Right atrium auricular region (tissue), 2 donors: ENCODE measurements around the gene CALB2. TPM values are rescaled to one million over a fixed set of nuclear protein-coding genes. Genes with fewer than 3 reads are reported as not detected.

ENCODE experiments used
- DNase-seq: peaks from one replicate; pipeline ENCODE4 v3.0.0-alpha.2; 2019; ENCODE audit warnings: low spot score
- H3K27ac ChIP-seq, 2 donors: fragments of 200-600 bp; sonication (generic); 1 replicate in 1 of 2; 2 replicates in 1 of 2; pipeline ENCODE4 v1.5.1; 2016 to 2019
- H3K27me3 ChIP-seq, 2 donors: fragments of 200-600 bp; sonication (generic); one replicate each; pipeline versions ENCODE4 v1.5.1 to v1.6.0; 2017 to 2019
- H3K36me3 ChIP-seq: fragments of 200-600 bp; sonication (generic); one replicate; pipeline ENCODE4 v1.5.1; 2016
- H3K4me1 ChIP-seq, 2 donors: fragments of 200-600 bp; sonication (generic); one replicate each; pipeline versions ENCODE4 v1.5.1 to v1.6.0; 2017 to 2019
- H3K4me3 ChIP-seq, 2 donors: fragments of 200-600 bp; sonication (generic); 1 replicate in 1 of 2; 2 replicates in 1 of 2; pipeline ENCODE4 v1.5.1; 2017 to 2019; ENCODE audit warnings: mild to moderate bottlenecking in 1 of 2, moderate library complexity in 1 of 2
- H3K9me3 ChIP-seq, 2 donors: fragments of 200-600 bp; sonication (generic); one replicate each; pipeline ENCODE4 v1.5.1; 2019
- total RNA-seq, 2 donors: library from RNA; depleted of rRNA; stranded (reverse); fragments of >200 nt; gene quantifications; one replicate each; pipeline ENCODE4 v1.1.0, GENCODE V29; 2016
- TF ChIP-seq, protein P1 (sequence below), 2 donors: fragments of 200-600 bp; sonication (generic); IDR thresholded peaks; one replicate each; pipeline ENCODE4 v1.5.1; 2019; ENCODE audit warnings: antibody characterized with exemption in 2 of 2

The CALB2 gene
- total RNA-seq, 2 donors from 2014 or later: 17.7 to 39.1 TPM

DNA sequence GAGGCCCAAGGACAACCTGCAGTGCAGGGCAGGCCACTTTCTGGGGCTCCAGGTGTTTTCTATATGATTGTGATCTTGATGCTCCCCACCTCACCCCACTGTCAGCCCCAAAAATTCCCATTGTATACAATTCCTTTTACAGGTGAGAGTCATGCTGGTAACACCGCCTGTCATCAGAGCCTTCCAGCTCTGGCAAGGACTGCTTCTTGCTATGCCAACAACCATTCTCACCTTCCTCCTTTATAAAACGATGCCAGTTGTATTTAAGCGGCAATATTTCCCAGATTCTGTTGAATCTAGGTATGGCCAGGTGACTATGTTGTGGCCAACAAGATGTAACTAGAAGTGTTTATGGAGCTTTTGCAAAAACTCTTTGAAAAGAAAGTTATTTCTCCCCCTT is 30.4 kb upstream of the CALB2 start:
- TF ChIP-seq, protein P1, sequence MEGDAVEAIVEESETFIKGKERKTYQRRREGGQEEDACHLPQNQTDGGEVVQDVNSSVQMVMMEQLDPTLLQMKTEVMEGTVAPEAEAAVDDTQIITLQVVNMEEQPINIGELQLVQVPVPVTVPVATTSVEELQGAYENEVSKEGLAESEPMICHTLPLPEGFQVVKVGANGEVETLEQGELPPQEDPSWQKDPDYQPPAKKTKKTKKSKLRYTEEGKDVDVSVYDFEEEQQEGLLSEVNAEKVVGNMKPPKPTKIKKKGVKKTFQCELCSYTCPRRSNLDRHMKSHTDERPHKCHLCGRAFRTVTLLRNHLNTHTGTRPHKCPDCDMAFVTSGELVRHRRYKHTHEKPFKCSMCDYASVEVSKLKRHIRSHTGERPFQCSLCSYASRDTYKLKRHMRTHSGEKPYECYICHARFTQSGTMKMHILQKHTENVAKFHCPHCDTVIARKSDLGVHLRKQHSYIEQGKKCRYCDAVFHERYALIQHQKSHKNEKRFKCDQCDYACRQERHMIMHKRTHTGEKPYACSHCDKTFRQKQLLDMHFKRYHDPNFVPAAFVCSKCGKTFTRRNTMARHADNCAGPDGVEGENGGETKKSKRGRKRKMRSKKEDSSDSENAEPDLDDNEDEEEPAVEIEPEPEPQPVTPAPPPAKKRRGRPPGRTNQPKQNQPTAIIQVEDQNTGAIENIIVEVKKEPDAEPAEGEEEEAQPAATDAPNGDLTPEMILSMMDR (IDR thresholded peaks at IDR 0.05): no peak
- no peaks in the 10 kb centered on the region for H3K27me3 ChIP-seq
- peaks cover 4 to 6% of the 10 kb centered on the region in 2 donors for H3K9me3 ChIP-seq
- no peaks in the 10 kb centered on the region for H3K4me1 ChIP-seq
- H3K27ac ChIP-seq: no peak overlapping the region
- DNase-seq: no peak
- H3K4me3 ChIP-seq: no peak overlapping the region
- H3K36me3 ChIP-seq: no peaks in the 10 kb centered on the region

DNA sequence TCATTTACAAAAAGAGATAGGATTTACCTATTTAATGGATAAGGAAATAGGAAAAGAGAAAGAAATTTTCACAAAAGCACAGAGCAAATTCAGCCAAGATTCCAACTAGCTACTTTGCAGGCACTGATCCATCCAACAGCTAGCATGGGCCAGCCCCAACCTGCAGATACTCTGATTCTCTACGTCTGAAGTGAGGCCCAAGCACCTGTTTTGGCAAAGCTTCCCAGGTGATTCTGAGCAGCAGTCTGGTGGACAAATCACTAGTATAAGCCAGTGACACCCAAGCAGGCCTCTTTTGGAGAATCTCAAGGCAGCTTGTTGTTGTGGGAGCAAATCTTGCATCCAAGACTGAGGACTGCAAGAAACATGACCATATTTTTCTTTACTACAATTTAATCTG is 20.9 kb upstream of the CALB2 start:
- H3K4me3 ChIP-seq: no peak overlapping the region
- TF ChIP-seq, protein P1 (IDR thresholded peaks at IDR 0.05): no peak

DNA sequence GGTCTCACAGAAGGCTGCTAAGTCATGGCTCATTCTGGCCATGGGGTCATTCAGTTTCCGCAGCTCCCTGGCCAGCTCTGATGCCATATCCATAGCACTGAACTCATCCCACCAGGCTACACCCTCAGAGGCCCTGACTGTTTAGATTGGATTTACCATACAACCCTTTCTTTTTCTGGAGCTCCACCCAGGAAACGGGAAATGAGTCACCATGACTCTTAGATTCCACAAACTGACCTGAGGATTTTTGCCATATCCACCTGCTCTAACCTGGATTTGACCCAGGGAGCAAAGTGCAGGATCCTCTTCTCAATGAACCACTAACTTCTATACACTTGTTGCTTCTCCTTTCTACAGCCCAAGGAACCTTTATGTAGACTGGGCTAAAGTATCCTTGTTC is 20.3 kb upstream of the CALB2 start:
- Histone ChIP-seq H3K4me1 (no peaks in the 10 kb centered on the region), H3K36me3 (no peaks in the 10 kb centered on the region), H3K27me3 (no peaks in the 10 kb centered on the region), H3K9me3 (no peaks in the 10 kb centered on the region), H3K4me3 (no peak overlapping the region), H3K27ac (no peak overlapping the region)
- TF ChIP-seq, protein P1 (IDR thresholded peaks at IDR 0.05): no peak
- DNase-seq: no peak

More for the DNA sequence above, 20.9 kb upstream of the CALB2 start:
- Histone ChIP-seq H3K27me3 (no peaks in the 10 kb centered on the region), H3K9me3 (no peaks in the 10 kb centered on the region), H3K4me1 (no peaks in the 10 kb centered on the region), H3K36me3 (no peaks in the 10 kb centered on the region), H3K27ac (no peak overlapping the region)
- no peak for DNase-seq

DNA sequence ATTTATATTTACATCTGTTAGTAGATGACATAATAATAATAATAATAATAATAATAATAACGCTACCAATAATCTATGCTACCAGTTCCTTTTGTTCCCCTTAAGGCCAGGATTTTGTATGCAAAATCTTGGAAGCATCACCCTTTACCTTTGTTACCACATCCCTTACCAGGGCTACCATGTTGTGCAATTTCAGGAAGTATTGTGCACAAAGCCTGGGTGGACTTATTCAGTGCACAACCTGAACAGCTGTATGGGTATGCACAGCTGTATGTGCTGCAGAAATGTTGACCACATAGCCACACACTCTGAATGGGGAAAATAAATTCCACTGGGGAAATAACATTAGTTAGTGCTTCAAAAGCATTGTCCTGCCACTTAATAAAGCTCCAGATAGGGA is 19.9 kb upstream of the CALB2 start:
- no peaks in the 10 kb centered on the region for H3K9me3 ChIP-seq
- TF ChIP-seq, protein P1 (IDR thresholded peaks at IDR 0.05): no peak
- H3K27ac ChIP-seq: no peak overlapping the region
- H3K27me3 ChIP-seq: no peaks in the 10 kb centered on the region
- no peak for DNase-seq
- H3K36me3 ChIP-seq: no peaks in the 10 kb centered on the region
- no peak overlapping the region for H3K4me3 ChIP-seq
- no peaks in the 10 kb centered on the region for H3K4me1 ChIP-seq

DNA sequence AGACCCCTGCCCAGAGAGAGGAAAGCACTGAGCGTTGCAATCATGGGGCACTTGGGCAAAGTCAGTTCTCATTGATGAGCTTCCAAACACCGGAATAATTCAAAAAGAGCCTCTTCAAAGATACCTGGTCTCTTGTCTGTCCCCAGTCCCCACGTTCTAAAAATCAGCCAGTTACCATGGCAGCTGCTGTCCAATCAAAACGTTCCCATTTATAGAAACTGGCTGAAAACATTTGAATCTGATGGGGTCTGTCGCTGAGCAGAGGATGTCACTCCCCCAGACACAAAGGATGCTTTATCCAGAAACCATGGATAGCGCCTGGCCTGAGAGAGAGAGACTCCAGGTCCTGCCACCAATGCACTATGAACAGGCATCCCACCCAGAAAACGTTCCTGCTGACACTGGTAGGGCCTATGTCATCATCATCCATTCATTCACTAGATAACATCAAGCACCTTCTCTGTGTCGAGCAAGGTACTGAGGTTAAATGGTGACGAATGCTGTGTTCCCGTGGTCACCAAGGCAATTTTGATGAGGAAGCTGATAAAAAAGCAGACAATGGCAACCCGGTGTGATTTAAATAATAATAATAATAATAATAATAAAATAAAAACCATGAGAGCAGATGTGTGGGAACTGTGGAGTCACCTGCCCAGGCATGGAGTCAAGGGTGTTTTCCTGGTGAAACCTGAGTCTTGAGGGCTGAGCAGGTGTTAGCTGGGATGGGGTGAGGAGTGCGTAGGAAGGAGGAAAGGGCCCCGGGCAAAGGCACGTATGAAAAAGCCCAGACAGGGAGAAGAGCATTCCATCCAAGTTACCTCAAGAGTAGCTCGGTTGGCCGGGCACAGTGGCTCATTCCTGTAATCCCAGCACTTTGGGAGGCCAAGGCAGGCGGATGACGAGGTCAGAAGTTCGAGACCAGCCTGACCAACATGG is 19.0 kb upstream of the CALB2 start:
- TF ChIP-seq, protein P1 (IDR thresholded peaks at IDR 0.05): no peak
- no peaks in the 10 kb centered on the region for H3K4me1 ChIP-seq
- H3K9me3 ChIP-seq: no peaks in the 10 kb centered on the region
- H3K36me3 ChIP-seq: no peaks in the 10 kb centered on the region
- no peak overlapping the region for H3K4me3 ChIP-seq
- DNase-seq: no peak
- no peak overlapping the region for H3K27ac ChIP-seq
- no peaks in the 10 kb centered on the region for H3K27me3 ChIP-seq
